Hematopoietic multipotent progenitor cell treated with erythropoietin and hydrocortisone succinate and interleukin-3 and kit ligand, for 8 days (in vitro differentiated cells): ENCODE results near the gene FGF18.

ENCODE experiments used
- DNase-seq: peaks from one replicate; pipeline ENCODE4 v3.0.0-alpha.2; 2015

Gene FGF18

DNA sequence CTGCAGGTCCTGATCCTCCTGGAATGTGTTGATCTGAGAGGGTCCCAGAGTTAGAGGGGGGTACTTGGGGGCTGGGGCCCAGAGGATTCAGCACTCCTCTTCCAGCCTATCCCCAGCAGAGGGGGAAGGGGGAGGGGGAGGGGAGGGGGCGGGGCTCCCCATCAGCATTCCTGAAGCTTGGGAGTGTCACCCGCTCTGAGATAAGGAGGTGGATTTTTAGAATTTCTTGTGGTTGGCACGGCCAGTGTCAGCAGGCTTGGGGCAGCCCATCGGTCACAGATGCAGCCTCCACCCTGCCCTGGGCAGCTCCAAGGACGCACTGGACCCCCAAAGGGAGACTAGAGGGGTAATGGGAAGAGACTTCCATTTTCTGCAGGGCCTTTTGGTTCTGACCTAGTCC, 5.3 kb downstream of the FGF18 start:
- no peak for DNase-seq

- no peak for DNase-seq
Observed at GRCh38 chr5:171425596-171426244, 6.3 kb downstream of the FGF18 start.

- no peak for DNase-seq
Observed at GRCh38 chr5:171426266-171426665, 6.8 kb downstream of the FGF18 start.

DNA sequence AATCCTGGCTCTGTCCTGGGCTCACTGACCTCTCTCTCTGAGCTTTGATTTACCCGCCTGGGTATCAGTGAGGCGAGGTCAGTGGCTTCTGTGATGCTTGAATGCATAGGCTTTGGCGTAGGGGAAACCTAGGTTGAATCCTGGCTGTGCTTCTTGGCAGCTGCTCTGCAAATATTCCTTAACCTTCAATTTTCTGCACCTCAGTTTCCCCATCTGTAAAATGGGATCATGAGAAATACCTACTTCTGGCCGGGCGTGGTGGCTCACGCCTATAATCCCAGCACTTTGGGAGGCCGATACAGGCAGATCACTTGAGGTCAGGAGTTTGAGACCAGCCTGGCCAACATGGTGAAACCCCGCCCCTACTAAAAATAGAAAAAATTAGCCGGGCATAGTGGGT, 7.2 kb downstream of the FGF18 start:
- no peak for DNase-seq

DNA sequence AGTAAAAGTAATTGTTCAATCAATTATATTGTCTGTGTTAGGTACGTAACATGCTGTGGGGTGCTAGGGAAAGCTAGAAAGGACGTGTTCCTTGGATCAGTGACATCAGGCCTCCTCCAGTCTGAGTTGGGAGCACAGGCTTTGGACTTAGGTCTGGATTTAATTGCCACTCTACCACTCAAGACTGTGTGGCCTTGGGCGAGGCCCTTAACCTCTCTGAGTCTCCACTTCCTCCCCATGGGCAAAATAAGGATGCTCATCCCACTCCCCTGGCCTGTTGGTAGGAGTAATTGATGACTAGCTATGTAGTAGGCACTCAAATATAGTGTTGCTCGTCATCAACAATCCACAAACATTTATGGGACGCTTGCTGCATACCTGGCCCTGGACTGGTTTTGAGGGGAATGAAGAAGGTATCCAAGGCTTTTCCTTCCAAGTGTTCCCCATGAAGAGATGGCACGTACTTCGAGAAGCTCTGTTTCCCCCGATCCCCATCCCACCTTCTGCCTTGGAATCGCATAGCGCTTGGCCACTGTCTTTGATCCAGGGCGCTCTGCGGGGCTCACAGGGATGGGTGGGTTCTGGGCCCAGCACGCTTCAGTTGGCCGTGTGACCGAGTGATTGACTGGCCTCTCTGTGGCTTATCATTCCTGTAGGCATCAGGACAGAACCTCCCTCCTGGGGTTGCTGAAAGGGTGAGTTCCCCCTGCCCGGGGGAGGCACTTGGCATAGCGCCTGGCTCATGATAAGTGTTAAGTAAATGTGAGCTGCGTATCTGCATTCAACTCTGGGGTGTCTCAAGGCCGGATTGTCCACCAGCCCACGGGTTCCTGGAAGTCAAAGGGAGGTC, 8.1 kb downstream of the FGF18 start:
- DNase-seq: peak; percentile 57

DNA sequence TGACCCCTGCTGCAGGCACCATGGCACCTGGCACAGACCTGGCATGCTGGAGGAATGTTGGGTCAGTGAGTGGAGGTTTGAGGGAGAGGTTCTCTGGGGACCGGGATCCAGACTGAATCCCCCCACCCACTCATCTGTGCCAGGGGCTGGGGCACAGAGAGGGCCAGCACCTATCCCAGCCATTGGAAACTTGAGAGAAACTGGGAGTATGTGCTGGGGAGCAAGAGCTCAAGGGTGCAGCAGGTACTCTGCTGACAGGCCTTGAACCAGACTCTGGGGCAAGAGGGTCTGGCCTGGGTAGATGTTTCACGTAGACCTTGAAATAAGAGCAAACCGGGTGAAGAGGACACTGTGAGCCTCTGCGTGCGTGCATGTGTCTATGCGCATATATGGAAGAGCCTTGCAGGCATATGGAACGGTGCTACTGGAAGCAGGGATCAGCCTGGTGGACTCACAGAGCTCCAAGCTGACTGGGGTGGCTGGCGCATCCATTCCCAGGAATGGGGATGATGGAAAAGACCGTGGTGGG, 8.8 kb downstream of the FGF18 start:
- no peak for DNase-seq

- no peak for DNase-seq
Observed at GRCh38 chr5:171428809-171429542, 9.5 kb downstream of the FGF18 start.

DNA sequence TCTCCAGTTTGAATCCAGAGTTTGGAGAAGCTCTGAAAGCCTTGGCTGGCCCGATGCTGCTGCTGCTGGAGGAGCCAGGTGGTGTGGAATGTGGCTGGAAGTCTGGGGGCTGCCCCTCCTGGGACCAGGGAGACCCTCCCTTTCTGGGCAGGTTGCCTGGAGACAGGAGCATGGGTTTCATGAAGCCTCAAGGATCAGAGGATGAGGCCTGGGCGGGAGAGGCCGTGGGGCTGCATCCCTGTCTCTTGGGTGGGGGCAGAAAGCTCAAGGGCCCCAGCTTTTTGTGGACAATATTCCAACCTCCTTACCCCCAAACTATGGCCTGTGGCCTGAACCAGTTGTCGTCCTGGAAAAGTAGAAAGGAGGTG, 10.1 kb downstream of the FGF18 start:
- no peak for DNase-seq

DNA sequence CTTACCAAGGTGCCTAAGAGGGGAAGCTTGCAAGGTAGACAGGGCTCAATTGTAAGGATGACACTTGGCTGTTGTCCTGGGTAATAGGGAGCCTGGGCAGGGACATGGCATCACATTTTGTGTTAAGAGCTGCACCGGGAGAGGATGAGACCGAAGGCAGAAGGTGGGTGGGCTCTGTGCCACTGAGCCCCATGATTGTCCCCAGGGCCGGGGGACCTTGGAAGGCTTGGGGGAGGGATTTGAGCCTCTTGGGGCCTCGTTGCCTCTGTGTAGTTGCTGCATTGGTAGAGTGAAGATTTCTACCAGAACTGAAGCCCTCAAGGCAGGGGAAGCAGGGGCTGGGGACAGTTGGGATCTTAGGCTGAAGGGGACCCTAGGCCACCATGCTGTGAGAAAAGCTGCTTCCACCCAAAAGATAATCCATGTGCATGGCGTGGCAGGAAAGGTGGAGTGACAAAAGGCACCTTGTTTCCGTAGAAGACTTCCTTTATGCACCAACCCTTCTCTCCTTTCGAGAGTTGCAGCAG, 11.9 kb downstream of the FGF18 start:
- DNase-seq: no peak

DNA sequence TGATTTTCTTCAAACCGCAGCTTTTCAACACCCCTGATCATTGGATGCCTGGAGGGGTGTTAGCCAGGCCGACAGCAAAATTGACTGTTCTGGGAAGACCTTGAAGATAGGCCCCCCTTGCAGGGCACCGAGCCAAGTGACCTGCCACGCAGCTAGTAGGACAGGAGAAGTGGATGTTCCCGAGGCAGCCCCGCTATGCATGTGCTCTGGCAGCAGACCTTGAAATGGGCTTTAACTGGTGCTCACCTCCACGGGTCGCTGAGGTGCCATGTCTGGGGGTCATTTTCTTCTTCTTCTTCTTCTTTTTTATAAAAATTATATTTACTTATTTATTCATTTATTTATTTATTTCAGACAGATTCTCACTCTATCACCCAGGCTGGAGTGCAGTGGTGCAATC, 12.6 kb downstream of the FGF18 start:
- no peak for DNase-seq

DNA sequence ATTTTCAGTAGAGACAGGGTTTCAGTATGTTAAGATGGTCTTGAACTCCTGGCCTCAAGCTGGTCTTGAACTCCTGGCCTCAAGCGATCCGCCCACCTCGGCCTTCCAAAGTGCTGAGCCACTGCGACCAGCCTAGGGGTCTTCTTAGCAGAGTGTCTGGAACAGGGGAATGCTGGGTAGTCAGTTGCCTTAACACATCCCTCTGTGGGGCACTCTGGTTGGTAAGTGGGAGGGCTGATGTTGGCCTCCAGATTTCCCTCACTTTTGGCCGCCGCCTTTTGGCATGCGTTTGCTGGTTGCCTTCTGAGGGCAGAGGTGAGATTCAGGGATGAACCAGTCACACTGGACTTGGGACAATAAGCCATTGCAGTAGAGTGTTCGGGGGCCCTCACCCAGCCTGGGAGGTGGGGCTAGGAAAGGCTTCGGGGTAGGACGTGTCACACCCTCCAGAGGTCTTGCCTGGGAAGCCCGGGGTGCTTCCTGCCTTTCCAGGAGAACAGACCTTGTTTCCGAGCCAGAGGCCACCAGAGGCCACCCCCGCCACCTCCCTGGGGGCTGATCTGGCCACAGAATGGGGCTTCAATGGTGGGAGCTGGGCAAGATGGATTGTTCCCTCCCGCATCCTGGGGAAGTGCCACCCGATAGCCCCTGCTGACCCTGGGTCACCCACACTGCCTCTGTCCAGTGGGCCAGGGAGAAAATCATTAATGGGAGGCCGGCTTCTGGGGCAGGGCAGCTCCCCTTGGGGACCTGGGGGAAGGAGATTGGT, 13.3 kb downstream of the FGF18 start:
- DNase-seq: no peak

- no peak for DNase-seq
Observed at GRCh38 chr5:171433352-171433698, 13.9 kb downstream of the FGF18 start.

GRCh38 chr5:171433982-171434676, 14.7 kb downstream of the FGF18 start:
- no peak for DNase-seq

DNA sequence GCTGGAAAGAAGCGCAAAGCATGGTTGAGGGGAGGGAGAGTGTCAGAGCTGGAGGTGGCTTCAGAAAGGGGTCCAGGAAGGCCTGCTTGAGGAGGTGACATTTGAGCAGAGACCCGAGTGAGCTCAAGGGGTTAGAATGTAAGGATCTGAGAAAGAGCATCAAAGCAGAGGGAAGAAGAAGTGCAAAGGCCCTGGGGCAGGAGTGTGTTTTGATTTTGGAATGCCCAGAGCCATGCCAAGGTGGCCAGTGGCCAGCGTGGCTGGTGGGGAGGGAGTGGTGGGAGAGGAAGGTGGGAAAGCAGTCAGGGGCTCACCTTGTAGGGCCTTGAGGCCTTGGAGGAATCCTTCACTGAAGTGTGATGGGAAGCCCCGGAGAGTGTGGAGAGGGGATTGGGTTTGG, 15.4 kb downstream of the FGF18 start:
- DNase-seq: no peak

GRCh38 chr5:171435908-171436307, 16.5 kb downstream of the FGF18 start:
- DNase-seq: no peak

- no peak for DNase-seq
Observed at GRCh38 chr5:171436804-171437285, 17.4 kb downstream of the FGF18 start.

- DNase-seq: no peak
Observed at GRCh38 chr5:171437286-171437821, 17.9 kb downstream of the FGF18 start.

GRCh38 chr5:171438738-171439137, 19.3 kb downstream of the FGF18 start:
- no peak for DNase-seq

DNA sequence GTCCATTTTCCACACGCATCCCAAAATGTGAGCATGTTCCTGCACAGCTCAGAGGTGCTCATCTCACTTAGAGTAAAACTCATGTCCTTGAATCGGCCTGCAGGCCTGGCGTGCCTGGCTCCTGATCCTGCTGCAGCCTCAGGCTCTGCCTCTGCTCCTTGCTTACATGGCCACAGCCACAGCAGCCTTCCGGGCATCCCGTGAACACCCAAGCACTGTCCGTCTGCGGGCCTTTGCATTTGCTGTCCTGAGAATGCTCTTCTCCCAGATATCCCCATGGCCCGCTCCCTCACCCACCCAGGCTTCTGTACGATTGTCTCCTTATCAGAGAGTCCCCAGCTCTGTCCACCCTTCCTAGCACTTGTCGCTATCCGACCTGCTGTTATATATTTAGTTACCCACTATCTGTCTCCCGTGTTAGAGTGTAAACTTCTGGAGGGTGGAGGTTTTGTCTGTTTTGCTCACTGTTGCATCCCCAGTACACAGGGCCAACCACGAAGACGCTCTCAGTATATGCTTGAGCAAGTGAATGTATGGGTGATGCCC, 21.9 kb downstream of the FGF18 start:
- DNase-seq: peak; percentile 46

GRCh38 chr5:171442287-171443042, 23.0 kb downstream of the FGF18 start:
- no peak for DNase-seq

GRCh38 chr5:171444582-171444981, 25.1 kb downstream of the FGF18 start:
- no peak for DNase-seq
